HUDEP-2 (cell line): ENCODE data around the gene AEBP1.

Experiments used
- DNase-seq, 76 experiments: peaks; one replicate each; lab custom pipeline; 2025; ENCODE audit not compliant: unreplicated experiment in 76 of 76; lab: John Stamatoyannopoulos, UW

AEBP1 gene

DNA sequence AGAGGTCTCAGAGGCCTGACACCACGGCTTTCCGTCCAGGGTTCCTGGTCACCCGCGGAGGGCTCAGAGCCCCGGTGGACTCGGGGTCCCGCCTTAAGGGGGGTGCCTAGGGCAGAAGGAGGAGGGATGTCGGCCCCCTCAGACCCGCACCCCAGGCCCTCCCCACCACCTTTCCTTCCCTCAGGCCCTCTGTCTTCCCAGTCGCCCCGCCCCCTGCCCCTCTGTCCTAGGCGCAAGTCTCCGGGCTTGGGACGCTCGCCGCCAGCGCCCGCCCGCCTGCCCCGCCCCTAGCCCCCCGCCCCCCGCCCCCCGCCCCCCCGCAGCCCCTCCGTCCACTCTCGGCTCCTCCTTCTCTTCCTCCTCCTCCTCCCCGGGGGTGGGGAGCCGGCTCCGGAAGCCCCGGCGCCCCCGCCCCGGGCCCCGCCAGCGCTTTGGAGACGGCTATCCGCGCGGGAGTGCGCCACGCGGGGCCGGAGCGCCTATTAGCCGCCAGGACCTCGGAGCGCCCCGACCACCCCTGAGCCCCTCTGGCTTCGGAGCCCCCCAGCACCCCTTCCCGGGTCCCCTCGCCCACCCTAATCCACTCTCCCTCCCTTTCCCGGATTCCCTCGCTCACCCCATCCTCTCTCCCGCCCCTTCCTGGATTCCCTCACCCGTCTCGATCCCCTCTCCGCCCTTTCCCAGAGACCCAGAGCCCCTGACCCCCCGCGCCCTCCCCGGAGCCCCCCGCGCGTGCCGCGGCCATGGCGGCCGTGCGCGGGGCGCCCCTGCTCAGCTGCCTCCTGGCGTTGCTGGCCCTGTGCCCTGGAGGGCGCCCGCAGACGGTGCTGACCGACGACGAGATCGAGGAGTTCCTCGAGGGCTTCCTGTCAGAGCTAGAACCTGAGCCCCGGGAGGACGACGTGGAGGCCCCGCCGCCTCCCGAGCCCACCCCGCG, at the start of gene AEBP1:
AEBP1 (plus strand) TSS at position 423 of the 937 bp plus-strand sequence; CDS start at position 744, 321 bp downstream.
- no peak for DNase-seq

DNA sequence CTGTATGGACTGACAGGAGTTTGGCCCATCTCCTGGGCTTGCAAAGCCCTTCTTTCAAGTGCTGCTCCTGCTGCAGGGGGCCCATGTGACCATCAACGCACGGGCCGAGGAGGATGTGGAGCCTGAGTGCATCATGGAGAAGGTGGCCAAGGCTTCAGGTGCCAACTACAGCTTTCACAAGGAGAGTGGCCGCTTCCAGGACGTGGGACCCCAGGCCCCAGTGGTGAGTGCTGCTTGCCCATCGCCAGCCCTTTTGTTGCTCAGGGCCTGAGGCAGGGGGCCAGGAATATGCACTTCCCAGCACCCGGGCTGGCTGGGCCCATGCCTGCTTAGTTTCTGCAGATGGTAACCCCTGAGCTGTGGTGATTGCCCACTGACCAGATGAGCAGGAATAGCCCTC, 47.5 kb upstream of the AEBP1 start:
- DNase-seq: no peak

DNA sequence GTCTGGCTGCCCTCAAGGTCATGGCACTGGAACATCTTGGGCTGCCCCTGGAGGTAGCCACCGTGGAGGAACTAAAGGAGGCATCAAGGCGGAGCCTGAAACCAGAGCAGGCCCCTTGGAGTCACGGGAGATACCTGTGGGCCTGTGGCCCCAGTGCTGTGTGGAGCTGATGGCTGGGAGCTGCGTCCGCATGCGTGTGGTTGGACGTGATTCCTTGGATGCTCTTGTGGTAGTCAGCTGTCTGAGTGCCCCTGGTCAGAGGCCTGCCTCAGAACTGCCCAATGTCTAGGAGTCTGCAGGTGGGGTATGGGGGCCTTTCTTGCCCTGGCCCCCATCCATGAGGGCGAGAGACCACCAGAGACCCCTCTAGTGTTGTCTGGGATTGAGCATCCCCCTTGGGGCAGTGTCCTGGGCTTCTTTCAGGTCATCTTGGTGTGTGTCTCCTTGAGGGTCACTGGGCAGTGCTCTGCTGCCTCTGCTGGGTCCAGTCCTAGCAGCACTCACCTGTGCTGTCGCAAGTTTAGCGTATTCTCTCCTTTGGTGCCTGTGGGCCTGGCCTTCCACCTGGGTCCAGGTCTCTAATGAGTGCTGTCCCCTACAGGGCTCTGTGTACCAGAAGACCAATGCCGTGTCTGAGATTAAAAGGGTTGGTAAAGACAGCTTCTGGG, 46.8 kb upstream of the AEBP1 start:
- no peak for DNase-seq

DNA sequence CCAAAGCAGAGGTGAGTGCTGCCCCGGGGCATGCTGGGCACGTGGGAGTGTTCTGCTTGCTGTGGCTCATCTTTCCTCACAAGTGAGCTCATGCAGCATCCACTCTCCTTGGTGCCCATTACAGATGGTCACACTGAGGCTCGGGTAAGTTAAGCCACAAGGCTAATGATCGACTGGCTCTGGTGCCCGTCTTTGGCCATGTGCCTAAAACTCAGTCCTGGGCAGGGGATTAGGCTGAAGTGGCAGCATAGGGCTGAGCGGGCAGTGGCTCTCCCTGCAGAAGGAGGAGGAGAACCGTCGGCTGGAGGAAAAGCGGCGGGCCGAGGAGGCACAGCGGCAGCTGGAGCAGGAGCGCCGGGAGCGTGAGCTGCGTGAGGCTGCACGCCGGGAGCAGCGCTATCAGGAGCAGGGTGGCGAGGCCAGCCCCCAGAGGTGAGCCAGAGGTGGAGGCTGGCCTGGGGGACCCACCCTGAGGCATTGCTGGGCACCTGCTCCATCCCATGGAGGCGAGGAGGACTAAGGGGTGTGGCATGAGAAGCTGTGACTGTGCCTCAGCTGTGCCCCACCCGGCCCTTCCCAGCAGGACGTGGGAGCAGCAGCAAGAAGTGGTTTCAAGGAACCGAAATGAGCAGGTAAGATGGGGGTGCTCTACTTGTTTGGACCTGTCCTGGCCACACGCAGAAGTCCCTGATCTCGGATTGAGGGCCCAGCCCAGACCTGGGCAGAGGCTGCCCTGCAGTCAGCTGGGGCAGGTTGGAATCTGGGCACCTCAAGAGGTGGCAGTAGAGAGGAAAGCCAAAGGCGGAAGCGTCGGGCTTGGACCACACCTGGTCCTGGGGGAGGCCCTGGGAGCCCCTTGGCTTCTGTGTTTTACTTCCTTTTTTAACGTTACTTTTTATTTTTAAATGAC, 46.0 kb upstream of the AEBP1 start:
- no peak for DNase-seq

DNA sequence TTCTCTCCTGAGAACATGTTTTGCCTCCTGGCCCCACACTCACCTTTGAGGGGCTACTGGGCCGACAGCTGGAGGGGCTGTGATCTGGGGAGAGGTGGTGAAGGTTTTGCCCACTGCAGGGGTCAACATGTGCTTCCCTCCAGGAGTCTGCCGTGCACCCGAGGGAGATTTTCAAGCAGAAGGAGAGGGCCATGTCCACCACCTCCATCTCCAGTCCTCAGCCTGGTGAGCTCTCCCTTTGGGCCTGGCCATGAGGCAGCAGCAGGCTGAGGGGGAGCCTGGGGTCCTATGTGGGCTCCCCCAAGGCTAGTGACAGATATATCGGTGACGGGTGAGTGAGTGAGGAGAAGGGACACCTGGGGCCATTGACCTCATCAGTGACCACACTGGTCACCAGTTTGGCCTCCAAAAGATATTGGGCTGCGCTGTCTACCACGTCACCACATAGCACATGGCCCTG, 45.4 kb upstream of the AEBP1 start:
- no peak for DNase-seq

DNA sequence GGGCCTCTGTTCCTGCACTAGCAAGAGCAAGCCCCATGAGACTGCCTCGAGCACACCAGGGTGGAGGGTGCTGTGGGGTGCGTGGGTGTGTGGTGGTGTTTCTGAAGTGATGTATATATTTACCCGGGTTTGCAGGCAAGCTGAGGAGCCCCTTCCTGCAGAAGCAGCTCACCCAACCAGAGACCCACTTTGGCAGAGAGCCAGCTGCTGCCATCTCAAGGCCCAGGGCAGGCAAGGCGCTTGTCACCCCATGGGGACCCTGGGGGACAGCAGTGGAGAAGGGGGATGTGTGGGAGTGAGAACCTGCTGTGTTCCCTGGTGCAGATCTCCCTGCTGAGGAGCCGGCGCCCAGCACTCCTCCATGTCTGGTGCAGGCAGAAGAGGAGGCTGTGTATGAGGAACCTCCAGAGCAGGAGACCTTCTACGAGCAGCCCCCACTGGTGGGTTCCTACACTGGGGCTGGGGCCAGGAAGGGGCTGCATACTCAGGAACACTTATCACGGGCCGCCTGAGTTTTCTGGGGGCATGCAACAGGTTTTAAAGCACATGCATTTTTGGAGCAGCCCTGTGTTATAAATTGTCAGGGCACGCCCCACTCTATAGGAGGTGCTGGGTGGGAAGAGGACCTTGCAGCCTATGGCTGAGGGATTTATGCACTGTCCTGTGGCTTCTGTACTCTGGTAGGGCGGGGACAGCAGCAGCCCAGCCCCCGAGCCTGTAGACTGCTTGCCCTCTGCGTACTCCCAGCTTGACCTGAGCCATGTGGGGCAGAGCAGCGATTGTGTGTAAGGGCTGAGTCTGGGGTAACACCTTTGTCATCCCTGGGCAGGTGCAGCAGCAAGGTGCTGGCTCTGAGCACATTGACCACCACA, 44.7 kb upstream of the AEBP1 start:
- no peak for DNase-seq

DNA sequence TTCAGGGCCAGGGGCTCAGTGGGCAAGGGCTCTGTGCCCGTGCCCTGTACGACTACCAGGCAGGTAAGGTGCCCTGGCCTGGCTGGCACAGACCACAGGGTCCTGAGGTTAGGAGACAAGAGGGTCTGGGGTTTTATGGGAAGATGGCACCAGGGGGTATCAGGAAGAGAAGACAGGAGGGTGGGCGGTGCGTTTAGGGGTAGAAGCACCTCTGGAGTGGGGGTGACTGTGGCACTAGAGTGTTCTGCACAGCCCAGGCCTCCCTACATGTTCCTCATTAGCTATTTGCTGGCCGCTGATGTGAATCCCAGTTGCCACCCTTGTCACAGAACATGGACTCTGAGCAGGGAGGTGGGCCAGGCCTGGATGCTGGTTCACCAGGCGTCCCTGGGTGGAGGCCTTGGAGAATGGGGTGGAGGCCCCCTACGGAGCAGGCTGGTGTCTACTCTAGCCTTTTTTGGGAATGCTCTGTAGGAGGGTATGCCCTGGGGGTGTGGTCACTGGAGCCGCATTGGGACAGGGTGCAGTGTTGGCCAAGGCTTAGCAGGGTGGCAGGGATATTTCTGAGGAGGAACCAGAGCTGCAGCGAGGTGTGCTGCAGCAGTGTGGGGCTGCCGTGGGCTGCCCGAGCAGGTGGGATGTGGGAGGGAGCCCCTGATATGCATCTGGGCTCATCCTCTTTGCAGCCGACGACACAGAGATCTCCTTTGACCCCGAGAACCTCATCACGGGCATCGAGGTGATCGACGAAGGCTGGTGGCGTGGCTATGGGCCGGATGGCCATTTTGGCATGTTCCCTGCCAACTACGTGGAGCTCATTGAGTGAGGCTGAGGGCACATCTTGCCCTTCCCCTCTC, 43.8 kb upstream of the AEBP1 start:
- no peak for DNase-seq

DNA sequence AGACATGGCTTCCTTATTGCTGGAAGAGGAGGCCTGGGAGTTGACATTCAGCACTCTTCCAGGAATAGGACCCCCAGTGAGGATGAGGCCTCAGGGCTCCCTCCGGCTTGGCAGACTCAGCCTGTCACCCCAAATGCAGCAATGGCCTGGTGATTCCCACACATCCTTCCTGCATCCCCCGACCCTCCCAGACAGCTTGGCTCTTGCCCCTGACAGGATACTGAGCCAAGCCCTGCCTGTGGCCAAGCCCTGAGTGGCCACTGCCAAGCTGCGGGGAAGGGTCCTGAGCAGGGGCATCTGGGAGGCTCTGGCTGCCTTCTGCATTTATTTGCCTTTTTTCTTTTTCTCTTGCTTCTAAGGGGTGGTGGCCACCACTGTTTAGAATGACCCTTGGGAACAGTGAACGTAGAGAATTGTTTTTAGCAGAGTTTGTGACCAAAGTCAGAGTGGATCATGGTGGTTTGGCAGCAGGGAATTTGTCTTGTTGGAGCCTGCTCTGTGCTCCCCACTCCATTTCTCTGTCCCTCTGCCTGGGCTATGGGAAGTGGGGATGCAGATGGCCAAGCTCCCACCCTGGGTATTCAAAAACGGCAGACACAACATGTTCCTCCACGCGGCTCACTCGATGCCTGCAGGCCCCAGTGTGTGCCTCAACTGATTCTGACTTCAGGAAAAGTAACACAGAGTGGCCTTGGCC, 43.0 kb upstream of the AEBP1 start:
- no peak for DNase-seq

DNA sequence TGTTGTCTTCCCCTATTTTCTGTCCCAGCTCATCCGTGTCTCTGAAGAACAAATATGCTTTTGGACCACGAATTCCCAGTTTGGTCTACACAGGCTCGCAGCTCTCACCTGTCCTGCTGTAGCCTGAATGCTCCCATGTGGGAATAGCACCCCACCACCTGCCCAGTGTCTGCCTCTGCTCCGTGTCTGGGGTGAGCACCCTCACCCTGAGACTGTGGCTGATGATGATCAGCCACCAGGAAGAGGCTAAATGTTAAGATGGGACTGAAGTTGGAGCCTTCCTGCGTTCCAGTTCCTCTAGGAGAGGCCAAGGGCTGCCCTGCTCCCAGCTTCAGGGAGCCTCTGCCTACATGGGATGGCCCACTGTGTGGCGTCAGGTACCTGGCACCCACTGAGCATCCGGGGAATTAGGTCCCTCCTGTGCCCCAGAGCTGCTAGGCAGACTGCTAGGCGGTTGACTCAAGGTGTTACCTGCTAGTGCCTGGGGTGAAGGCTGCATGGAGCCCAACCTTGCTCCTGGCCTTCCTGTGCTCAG, 42.4 kb upstream of the AEBP1 start:
- DNase-seq: no peak

DNA sequence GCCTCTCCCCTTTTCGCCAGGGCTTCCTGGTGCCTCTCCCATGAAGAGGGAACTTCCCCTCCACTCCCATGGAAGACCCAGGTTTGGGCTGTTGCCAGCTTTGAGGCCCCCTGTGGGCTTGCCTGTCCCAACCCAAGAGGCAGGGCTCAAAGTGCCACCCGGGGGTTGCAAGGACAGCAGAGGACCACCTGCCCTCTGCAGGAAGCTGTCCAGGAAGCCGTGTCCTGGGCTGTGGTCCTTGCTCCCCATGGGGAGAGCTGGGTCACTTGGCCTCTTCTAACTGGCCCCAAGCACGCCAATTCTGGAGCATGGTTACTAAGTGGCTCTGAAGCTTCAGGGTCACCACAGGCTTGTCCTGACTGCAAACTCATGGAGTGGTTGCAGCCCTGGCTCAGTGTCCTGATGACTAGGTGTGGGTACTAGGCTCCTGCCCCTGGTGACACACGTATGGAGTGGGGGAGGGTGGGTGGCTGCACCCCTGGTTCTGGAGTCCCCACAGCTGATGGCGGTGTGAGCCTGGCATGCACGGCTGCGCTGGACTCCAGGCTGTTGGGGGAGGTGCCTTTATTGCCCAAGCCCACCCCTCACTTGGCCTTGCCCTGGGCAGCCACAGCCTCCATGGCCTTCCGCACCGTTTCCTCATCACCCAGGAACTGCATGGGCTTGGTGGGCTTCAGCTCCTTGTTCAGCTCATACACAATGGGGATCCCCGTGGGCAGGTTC, 41.8 kb upstream of the AEBP1 start:
- DNase-seq: no peak

DNA sequence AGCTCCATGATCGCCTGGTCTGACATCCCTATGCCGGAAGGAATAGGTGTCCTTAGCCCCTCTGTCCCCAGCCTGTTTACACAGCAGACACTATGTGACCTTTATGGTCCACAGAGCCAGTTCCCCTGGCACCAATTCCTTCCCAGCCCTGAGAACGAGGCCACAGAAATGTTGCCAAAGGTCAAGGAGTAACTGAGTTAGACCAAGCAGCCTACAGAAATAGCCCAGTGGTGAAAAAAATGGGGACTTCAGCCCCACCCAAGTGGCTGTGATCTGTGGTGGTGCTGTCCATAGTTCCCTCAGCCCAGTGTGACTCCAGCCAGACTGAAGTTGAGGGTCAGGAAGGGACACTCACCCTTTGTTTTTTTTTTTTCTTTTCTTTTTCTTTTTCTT, 41.2 kb upstream of the AEBP1 start:
- no peak for DNase-seq

DNA sequence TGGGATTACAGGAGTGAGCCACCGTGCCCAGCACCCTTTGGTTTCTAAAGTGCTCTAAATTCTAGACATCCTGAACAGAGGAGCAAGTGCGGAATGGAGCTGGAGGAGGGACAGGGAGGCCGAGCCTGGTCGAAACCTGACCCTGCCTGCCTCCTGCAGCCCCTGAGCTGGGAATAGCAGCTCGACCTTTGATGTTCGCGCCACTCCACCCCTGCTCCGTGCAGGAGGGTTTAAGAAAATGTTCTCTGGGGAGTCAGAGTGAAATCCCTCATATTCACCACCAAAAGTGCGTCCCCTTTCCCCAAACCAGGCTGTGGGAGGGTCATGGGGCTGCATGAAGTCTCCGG, 40.6 kb upstream of the AEBP1 start:
- no peak for DNase-seq

DNA sequence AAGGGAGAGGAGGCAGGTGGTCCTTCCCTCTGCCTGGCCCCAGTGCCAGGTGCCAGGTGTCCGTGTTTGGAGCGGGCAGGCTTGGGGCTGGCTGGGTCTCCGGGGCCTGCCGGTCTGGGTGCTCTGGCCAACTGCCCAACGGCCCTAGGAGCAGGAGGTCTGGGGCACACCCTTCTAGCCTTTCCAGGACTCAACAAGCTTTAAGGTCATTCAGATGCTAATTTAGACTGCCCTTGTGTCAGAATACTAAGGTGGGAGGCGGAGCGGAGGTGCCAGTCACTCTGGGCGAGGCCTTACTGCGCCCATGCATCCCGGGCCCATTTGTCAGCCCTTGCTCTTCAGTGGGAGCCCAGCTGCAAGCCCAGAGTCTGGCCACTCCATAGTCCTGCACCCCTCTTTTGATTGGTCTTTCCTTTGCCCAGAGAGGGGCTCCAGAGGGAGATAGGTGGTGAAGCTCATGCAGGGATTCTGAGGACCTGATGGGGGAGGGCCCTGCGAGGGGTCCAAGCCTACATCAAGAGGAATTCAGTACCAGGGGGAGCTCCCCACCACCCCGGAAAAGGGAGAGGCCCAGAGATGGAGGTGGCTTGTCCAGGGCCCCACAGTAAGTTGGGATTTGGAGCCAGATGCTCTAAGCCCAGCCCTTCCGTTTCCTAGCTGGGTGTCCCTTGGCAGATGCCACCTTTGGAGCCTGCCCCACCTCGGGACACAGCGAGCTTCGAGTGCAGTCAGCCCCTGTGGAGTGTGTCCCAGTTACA, 40.1 kb upstream of the AEBP1 start:
- DNase-seq: no peak

DNA sequence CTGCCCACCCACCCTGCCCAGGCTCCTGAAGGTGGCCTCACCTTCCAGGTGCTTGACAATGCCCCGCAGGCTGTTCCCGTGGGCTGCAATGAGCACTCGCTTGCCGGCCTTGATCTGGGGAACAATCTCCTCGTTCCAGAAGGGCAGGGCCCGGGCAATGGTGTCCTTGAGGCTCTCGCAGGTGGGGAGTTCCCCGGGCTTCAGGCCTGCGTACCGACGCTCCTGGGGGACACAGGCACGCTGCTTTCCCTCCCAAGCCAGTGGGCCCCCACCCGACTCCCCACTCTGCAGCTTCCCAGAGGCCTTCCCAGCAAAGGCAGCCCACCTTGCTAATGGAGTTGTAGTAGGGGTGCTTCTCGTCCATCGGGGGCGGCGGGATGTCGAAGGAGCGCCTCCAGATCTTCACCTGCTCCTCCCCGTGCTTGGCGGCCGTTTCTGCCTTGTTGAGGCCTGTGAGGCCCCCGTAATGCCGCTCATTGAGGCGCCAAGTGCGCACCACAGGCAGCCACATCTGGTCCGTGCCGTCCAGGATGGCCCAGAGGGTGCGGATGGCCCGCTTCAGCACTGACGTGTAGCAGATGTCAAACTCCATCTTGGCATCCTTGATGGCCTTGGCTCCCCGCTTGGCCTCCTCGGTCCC, 39.2 kb upstream of the AEBP1 start:
- DNase-seq: no peak

DNA sequence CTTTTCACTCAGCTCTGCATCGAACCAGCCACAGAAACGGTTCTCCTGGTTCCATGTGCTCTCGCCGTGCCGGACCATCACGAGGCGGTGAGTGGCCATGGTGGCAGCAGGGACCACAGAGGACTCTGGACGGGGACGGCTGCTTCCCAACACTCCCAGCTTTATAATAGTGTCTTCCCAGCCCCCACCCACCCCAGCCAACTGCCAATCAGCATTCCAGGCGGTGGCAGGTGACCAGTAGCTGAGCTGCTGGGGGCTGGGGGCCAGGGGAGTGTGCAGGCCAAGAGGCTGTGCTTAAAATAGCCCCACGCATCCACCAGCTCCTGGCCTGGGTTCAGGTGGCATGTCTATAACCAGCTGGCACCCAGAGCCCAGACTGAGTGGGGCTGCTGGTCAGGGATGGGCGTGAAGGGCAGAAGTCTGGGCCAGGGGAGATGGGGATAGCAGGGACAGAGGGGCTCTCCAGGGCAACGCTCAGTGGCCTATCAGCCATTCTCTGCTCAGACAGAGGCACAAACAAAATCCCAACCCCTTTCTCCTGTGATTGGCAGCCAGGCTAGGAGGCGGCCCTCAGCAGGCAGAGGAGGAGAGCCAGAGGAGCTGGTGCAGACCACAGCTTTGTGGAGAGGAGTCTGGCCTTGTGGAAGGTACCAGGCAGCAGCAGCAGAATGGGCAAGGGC, 38.6 kb upstream of the AEBP1 start, which contains the start of gene PGAM2:
PGAM2 (minus strand) TSS at position 137 of the 680 bp plus-strand sequence; CDS start at position 99, 38 bp downstream.
- peak in 1 of 76 experiments; percentile 16 for DNase-seq

DNA sequence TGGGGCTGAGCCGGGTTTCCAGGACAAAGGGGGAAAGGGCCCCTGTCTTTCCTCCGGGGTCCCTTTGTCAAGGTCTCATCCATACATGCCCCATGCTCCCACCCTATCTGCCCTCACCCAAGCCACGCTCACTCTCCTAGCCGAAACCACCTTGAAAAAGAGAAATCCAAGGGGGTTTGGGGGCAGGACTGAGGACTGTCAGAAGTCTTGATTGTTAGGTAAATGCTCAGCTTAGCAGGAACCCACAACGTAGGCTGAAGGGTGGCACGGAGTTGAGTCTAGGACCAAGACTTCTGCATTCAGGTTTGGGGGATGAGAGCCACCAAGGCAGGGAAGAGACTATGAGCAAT, 38.1 kb upstream of the AEBP1 start:
- no peak for DNase-seq
